IMR-90 (cell line): Measurements from ENCODE around the gene RPH3AL. TPM values are rescaled to one million over a fixed set of nuclear protein-coding genes. Genes with fewer than 3 reads are reported as not detected.

Experiments used
- ATAC-seq: fragments of 200-7000 bp; cut with Tn5 transposase; 2 replicates; pipeline ENCODE4 v1.9.1; 2020; ENCODE audit warnings: low read depth, mild to moderate bottlenecking, moderate library complexity
- BruUV-seq: library from RNA; stranded (reverse); fragments of 400-500 nt; replicated peaks from 2 replicates; lab custom pipeline; 2021; lab: Mats Ljungman, UMichigan
- CTCF ChIA-PET: fragments of 300-600 bp; formaldehyde crosslinking; extraction: SDS; loops from one replicate; lab custom pipeline; 2021; ENCODE audit warnings: antibody characterized with exemption; lab: Yijun Ruan, JAX
- POLR2A ChIA-PET: fragments of 300-600 bp; sonication (Branson Sonifier 250); formaldehyde crosslinking; loops from one replicate; lab custom pipeline; 2022; ENCODE audit warnings: antibody characterized with exemption; ENCODE audit not compliant: unreplicated experiment; lab: Charles Lee
- DNase-seq: peaks from one replicate; pipeline ENCODE4 v3.0.0; 2013
- H2AFZ ChIP-seq: replicated peaks from 2 replicates; pipeline ENCODE3; 2013; ENCODE audit warnings: low read length, mild to moderate bottlenecking; ENCODE audit not compliant: poor library complexity
- H2AK5ac ChIP-seq: 2 replicates; pipeline ENCODE4 v1.6.1; 2013; ENCODE audit warnings: low read depth, low read length, inconsistent platforms
- H2AK9ac ChIP-seq: replicated peaks from 2 replicates; pipeline ENCODE3; 2013; ENCODE audit warnings: mild to moderate bottlenecking, low read depth, low read length, moderate library complexity; ENCODE audit not compliant: poor library complexity
- H2BK120ac ChIP-seq: 2 replicates; pipeline ENCODE4 v1.6.1; 2013; ENCODE audit warnings: low read depth, low read length, inconsistent platforms
- H2BK15ac ChIP-seq: 3 replicates; pipeline ENCODE4 v1.6.1; 2013; ENCODE audit warnings: low read depth, low read length, inconsistent platforms
- H2BK20ac ChIP-seq: 2 replicates; pipeline ENCODE4 v1.6.1; 2013; ENCODE audit warnings: low read depth, mild to moderate bottlenecking, inconsistent platforms, low read length, moderate library complexity
- H2BK5ac ChIP-seq: 2 replicates; pipeline ENCODE4 v1.6.1; 2013; ENCODE audit warnings: mild to moderate bottlenecking, low read depth, low read length, inconsistent platforms; ENCODE audit not compliant: poor library complexity, severe bottlenecking
- H3K14ac ChIP-seq: replicated peaks from 2 replicates; pipeline ENCODE4 v1.6.1; 2013; ENCODE audit warnings: low read depth, low read length, inconsistent platforms
- H3K18ac ChIP-seq: 2 replicates; pipeline ENCODE4 v1.6.1; 2013; ENCODE audit warnings: low read depth, low read length, control low read depth
- H3K23ac ChIP-seq: 2 replicates; pipeline ENCODE4 v1.6.1; 2013; ENCODE audit warnings: low read depth, low read length, inconsistent platforms
- H3K27ac ChIP-seq: 2 replicates; pipeline ENCODE4 v1.5.1; 2013; ENCODE audit warnings: mild to moderate bottlenecking, control low read depth, low read length; ENCODE audit not compliant: insufficient read depth
- H3K27me3 ChIP-seq: 2 replicates; pipeline ENCODE4 v1.6.1; 2013; ENCODE audit warnings: low read length; ENCODE audit not compliant: control insufficient read depth, insufficient read depth
- H3K36me3 ChIP-seq: 2 replicates; pipeline ENCODE4 v1.6.1; 2013; ENCODE audit warnings: low read length, mixed read lengths; ENCODE audit not compliant: control insufficient read depth, insufficient read depth
- H3K4ac ChIP-seq: 2 replicates; pipeline ENCODE4 v1.6.1; 2013; ENCODE audit warnings: low read depth, low read length, inconsistent platforms
- H3K4me1 ChIP-seq: 2 replicates; pipeline ENCODE4 v1.6.1; 2013; ENCODE audit warnings: low read length, mixed read lengths; ENCODE audit not compliant: control insufficient read depth, insufficient read depth
- H3K4me2 ChIP-seq: 2 replicates; pipeline ENCODE4 v1.6.1; 2013; ENCODE audit warnings: low read depth, mild to moderate bottlenecking, control low read depth, low read length, moderate library complexity
- H3K4me3 ChIP-seq: 2 replicates; pipeline ENCODE4 v1.5.1; 2013; ENCODE audit warnings: low read depth, mild to moderate bottlenecking, control low read depth, low read length, moderate library complexity; ENCODE audit not compliant: insufficient read depth
- H3K56ac ChIP-seq: 2 replicates; pipeline ENCODE4 v1.6.1; 2013; ENCODE audit warnings: low read length, inconsistent platforms; ENCODE audit not compliant: insufficient read depth; ENCODE audit errors: extremely low read depth
- H3K79me1 ChIP-seq, 2 experiments: 2 replicates each; pipeline ENCODE4 v1.6.1; 2013; ENCODE audit warnings: low read length in 2 of 2, inconsistent platforms in 1 of 2, low read depth in 1 of 2
- H3K9ac ChIP-seq: 2 replicates; pipeline ENCODE4 v1.6.1; 2013; ENCODE audit warnings: low read depth, low read length, control low read depth
- H3K9me1 ChIP-seq: 2 replicates; pipeline ENCODE4 v1.6.1; 2013; ENCODE audit warnings: low read length, inconsistent platforms; ENCODE audit not compliant: insufficient read depth
- H3K9me3 ChIP-seq: 2 replicates; pipeline ENCODE4 v1.6.1; 2013; ENCODE audit warnings: low read length; ENCODE audit not compliant: control insufficient read depth, insufficient read depth
- H4K20me1 ChIP-seq: 2 replicates; pipeline ENCODE4 v1.6.1; 2013; ENCODE audit warnings: low read length, inconsistent platforms; ENCODE audit not compliant: insufficient read depth
- H4K5ac ChIP-seq: 2 replicates; pipeline ENCODE4 v1.6.1; 2013; ENCODE audit warnings: mild to moderate bottlenecking, low read depth, low read length, control low read depth
- H4K8ac ChIP-seq, 2 experiments: 2 replicates each; pipeline ENCODE4 v1.6.1; 2013; ENCODE audit warnings: low read depth in 2 of 2, low read length in 2 of 2, control low read depth in 1 of 2, inconsistent platforms in 1 of 2
- H4K91ac ChIP-seq: 2 replicates; pipeline ENCODE4 v1.6.1; 2013; ENCODE audit warnings: low read depth, low read length, inconsistent platforms; ENCODE audit not compliant: insufficient read depth
- BHLHE40 ChIP-seq: fragments of 150-350 bp; IDR thresholded peaks from 2 replicates; pipeline ENCODE4 v1.6.1; 2016; ENCODE audit warnings: mild to moderate bottlenecking, low read depth, low read length
- CEBPB ChIP-seq: IDR thresholded peaks from 2 replicates; pipeline ENCODE4 v1.6.1; 2012; ENCODE audit warnings: low read depth, low read length, improper control_type of control experiment
- CHD1 ChIP-seq: IDR thresholded peaks from 2 replicates; pipeline ENCODE4 v1.6.1; 2012; ENCODE audit warnings: low read depth, low read length, improper control_type of control experiment
- CTCF ChIP-seq: conservative IDR thresholded peaks from 2 replicates; pipeline ENCODE4 v1.5.1; 2012; ENCODE audit warnings: mild to moderate bottlenecking, low read depth, low read length, improper control_type of control experiment
- ELK1 ChIP-seq: fragments of 150-350 bp; IDR thresholded peaks from 2 replicates; pipeline ENCODE4 v1.6.1; 2016; ENCODE audit warnings: low read depth, mild to moderate bottlenecking, low read length, moderate library complexity, borderline replicate concordance
- FOS ChIP-seq: fragments of 150-350 bp; IDR thresholded peaks from 2 replicates; pipeline ENCODE4 v1.6.1; 2016; ENCODE audit warnings: low read depth, low read length
- MAFK ChIP-seq: IDR thresholded peaks from 2 replicates; pipeline ENCODE4 v1.6.1; 2012; ENCODE audit warnings: low read depth, low read length, improper control_type of control experiment
- MAZ ChIP-seq: IDR thresholded peaks from 2 replicates; pipeline ENCODE4 v1.6.1; 2012; ENCODE audit warnings: low read depth, mild to moderate bottlenecking, low read length, improper control_type of control experiment, moderate library complexity, borderline replicate concordance
- MXI1 ChIP-seq: IDR thresholded peaks from 2 replicates; pipeline ENCODE4 v1.6.1; 2012; ENCODE audit warnings: low read depth, mild to moderate bottlenecking, low read length, moderate library complexity, borderline replicate concordance
- NFE2L2 ChIP-seq: fragments of 150-350 bp; IDR thresholded peaks from 2 replicates; pipeline ENCODE4 v1.6.1; 2016; ENCODE audit warnings: low read depth, mild to moderate bottlenecking, low read length
- POLR2A ChIP-seq: IDR thresholded peaks from 2 replicates; pipeline ENCODE4 v1.6.1; 2012; ENCODE audit warnings: mild to moderate bottlenecking, low read depth, low read length
- RAD21 ChIP-seq: IDR thresholded peaks from 2 replicates; pipeline ENCODE4 v1.6.1; 2012; ENCODE audit warnings: low read length, improper control_type of control experiment
- RCOR1 ChIP-seq: IDR thresholded peaks from 2 replicates; pipeline ENCODE4 v1.6.1; 2012; ENCODE audit warnings: mild to moderate bottlenecking, low read length, improper control_type of control experiment; ENCODE audit not compliant: insufficient replicate concordance
- RFX5 ChIP-seq: IDR thresholded peaks from 2 replicates; pipeline ENCODE4 v1.8.0; 2012; ENCODE audit warnings: low read depth, mild to moderate bottlenecking, low read length, moderate library complexity
- SMC3 ChIP-seq: fragments of 150-350 bp; IDR thresholded peaks from 2 replicates; pipeline ENCODE4 v1.6.1; 2016; ENCODE audit warnings: low read depth, mild to moderate bottlenecking, antibody characterized with exemption, low read length, moderate library complexity
- USF2 ChIP-seq: fragments of 150-350 bp; IDR thresholded peaks from 2 replicates; pipeline ENCODE4 v1.6.1; 2017; ENCODE audit warnings: mild to moderate bottlenecking, antibody characterized with exemption, low read length, low read depth
- WGBS, 2 experiments: methylation state at CpG; one replicate each; pipeline versions ENCODE4 v1.1.5 to v1.1.7; 2013; ENCODE audit warnings: missing lambda C conversion rate in 2 of 2; ENCODE audit not compliant: insufficient read length in 1 of 2; ENCODE audit errors: extremely low coverage in 2 of 2; 5-methylcytosine and 5-hydroxymethylcytosine counted together
- dilution Hi-C: fragments of 300-500 bp; cut with HindIII; formaldehyde crosslinking; loops from one replicate; pipeline ENCODE4 v1.14.3; 2018; ENCODE audit warnings: low sequenced_read_pairs; ENCODE audit not compliant: unreplicated experiment
- in situ Hi-C: fragments of 300-500 bp; cut with MboI; formaldehyde crosslinking; loops from 3 replicates; pipeline ENCODE4 v1.14.3; 2019; ENCODE audit warnings: low sequenced_read_pairs, inconsistent platforms, mixed read lengths
- intact Hi-C: fragments of 100-400 bp; cut with micrococcal nuclease; formaldehyde crosslinking; loops from 2 replicates; pipeline ENCODE4 v1.10.0; 2022
- polyA plus RNA-seq, 3 experiments: library from polyadenylated mRNA; depleted of rRNA; stranded (reverse); fragments of >200 nt; gene quantifications; 2 replicates each; pipeline ENCODE4 v1.2.3, GENCODE V29; 2012; ENCODE audit warnings: low replicate concordance in 1 of 3
- total RNA-seq: library from RNA; depleted of rRNA; stranded (reverse); fragments of >200 nt; gene quantifications from 2 replicates; pipeline ENCODE4 v1.2.3, GENCODE V29; 2012

RPH3AL gene
- total and polyA plus RNA-seq, 2 of the 4 experiments (the other 2 are of a cell fraction) = 1.8 to 2.5 TPM

- intact Hi-C loops = no loop called here
- no TSS peak for BruUV-seq
Measured at GRCh38 chr17:263271-263670, 89.3 kb downstream of the RPH3AL start.

More at GRCh38 chr17:263271-263670, 89.3 kb downstream of the RPH3AL start:
- Histone ChIP-seq H3K14ac (no peak overlapping the region), H3K9me3 (peaks cover 5% of the 10 kb centered on the region; the same call in 1 of the 2 replicates), H3K27ac (no peak overlapping the region), H2BK20ac (no peak overlapping the region), H3K4me1 (no peaks in the 10 kb centered on the region), H2AK9ac (no peak overlapping the region), H2BK15ac (no peak overlapping the region), H3K4me3 (no peak overlapping the region), H2BK120ac (no peak overlapping the region), H4K5ac (no peak overlapping the region), H3K56ac (no peak overlapping the region), H3K4ac (no peak overlapping the region), H3K27me3 (peaks cover 15% of the 10 kb centered on the region; the same call in 1 of the 2 replicates), H3K23ac (no peak overlapping the region), H2AFZ (no peak overlapping the region), H3K9ac (no peak overlapping the region), H3K36me3 (no peaks in the 10 kb centered on the region), H4K8ac (no peak overlapping the region), H4K91ac (no peak overlapping the region), H3K9me1 (no peaks in the 10 kb centered on the region), H3K18ac (no peak overlapping the region), H2AK5ac (no peak overlapping the region), H2BK5ac (no peak overlapping the region), H3K4me2 (no peak overlapping the region), H3K79me1 (no peaks in the 10 kb centered on the region), H4K20me1 (no peaks in the 10 kb centered on the region)
- DNase-seq (no peak), ATAC-seq (no peak)
- CTCF ChIA-PET = no interaction called here
- WGBS, 2 experiments = 89% methylated on average over 5 of the region's 18 CpGs; no CpG with 5 or more reads in 1 of the 2 experiments
- TF ChIP-seq CEBPB = no peak
- TF ChIP-seq SMC3 = no peak
- TF ChIP-seq RFX5 = no peak
- no peak for TF ChIP-seq RAD21
- TF ChIP-seq RCOR1 = no peak
- TF ChIP-seq BHLHE40 = no peak
- TF ChIP-seq POLR2A = no peak
- no peak for TF ChIP-seq CHD1
- no peak for TF ChIP-seq CTCF
- no peak for TF ChIP-seq MAFK
- no peak for TF ChIP-seq NFE2L2
- no peak for TF ChIP-seq ELK1
- TF ChIP-seq MAZ = no peak
- TF ChIP-seq MXI1 = no peak
- no peak for TF ChIP-seq FOS
- TF ChIP-seq USF2 = no peak
- POLR2A ChIA-PET = no interaction called here
- dilution Hi-C loops = no loop called here
- in situ Hi-C loops = no loop called here
